ENCODE measurements around the gene RAPGEF4.

Gene RAPGEF4

DNA sequence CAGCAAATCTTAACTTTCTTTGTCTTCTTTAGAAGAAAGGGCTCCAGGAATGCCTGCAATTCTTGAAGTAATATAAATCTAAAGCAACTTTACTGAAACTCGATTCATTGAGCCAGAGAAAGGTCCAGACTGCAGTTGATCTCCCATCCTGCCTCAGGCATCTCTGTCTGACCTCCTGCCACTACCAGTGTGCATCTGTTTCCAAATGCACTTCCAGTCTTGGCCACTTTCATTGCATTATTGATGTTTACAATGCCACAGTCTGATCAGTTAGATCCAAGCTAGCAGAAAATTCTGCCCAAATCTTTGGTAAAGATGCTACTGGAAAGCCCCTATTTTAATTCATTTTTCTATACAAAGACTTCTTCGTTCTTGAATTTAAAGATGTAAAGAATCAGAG is 158.0 kb downstream of the RAPGEF4 start:
- TF ChIP-seq ZIC2 (tag by site-specific recombination; IDR thresholded peaks at IDR 0.05), result no peak
- TF ChIP-seq FEZF1 (tag by site-specific recombination; IDR thresholded peaks at IDR 0.05), result no peak
- no peak for TF ChIP-seq ZSCAN16 (tag by site-specific recombination; IDR thresholded peaks at IDR 0.05)
- TF ChIP-seq ZNF426 (tag by site-specific recombination; IDR thresholded peaks at IDR 0.05), result no peak
- TF ChIP-seq, protein P1, sequence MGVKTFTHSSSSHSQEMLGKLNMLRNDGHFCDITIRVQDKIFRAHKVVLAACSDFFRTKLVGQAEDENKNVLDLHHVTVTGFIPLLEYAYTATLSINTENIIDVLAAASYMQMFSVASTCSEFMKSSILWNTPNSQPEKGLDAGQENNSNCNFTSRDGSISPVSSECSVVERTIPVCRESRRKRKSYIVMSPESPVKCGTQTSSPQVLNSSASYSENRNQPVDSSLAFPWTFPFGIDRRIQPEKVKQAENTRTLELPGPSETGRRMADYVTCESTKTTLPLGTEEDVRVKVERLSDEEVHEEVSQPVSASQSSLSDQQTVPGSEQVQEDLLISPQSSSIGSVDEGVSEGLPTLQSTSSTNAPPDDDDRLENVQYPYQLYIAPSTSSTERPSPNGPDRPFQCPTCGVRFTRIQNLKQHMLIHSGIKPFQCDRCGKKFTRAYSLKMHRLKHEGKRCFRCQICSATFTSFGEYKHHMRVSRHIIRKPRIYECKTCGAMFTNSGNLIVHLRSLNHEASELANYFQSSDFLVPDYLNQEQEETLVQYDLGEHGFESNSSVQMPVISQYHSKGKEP (tag by site-specific recombination; IDR thresholded peaks at IDR 0.05), result no peak
- TF ChIP-seq ZNF112 (tag by site-specific recombination; IDR thresholded peaks at IDR 0.05), result no peak
- no peak for TF ChIP-seq KLF16 (tag by site-specific recombination; IDR thresholded peaks at IDR 0.05)
- TF ChIP-seq ZNF768 (tag by site-specific recombination; IDR thresholded peaks at IDR 0.05), result no peak
- TF ChIP-seq YY2 (tag by site-specific recombination; IDR thresholded peaks at IDR 0.05), result no peak
- TF ChIP-seq HOXA7 (CRISPR knock-in tag; IDR thresholded peaks at IDR 0.05; ENCODE audit: borderline replicate concordance), result no peak
- TF ChIP-seq, protein P2, sequence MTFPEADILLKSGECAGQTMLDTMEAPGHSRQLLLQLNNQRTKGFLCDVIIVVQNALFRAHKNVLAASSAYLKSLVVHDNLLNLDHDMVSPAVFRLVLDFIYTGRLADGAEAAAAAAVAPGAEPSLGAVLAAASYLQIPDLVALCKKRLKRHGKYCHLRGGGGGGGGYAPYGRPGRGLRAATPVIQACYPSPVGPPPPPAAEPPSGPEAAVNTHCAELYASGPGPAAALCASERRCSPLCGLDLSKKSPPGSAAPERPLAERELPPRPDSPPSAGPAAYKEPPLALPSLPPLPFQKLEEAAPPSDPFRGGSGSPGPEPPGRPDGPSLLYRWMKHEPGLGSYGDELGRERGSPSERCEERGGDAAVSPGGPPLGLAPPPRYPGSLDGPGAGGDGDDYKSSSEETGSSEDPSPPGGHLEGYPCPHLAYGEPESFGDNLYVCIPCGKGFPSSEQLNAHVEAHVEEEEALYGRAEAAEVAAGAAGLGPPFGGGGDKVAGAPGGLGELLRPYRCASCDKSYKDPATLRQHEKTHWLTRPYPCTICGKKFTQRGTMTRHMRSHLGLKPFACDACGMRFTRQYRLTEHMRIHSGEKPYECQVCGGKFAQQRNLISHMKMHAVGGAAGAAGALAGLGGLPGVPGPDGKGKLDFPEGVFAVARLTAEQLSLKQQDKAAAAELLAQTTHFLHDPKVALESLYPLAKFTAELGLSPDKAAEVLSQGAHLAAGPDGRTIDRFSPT (tag by site-specific recombination; IDR thresholded peaks at IDR 0.05), result no peak
- TF ChIP-seq ZNF660 (tag by site-specific recombination; IDR thresholded peaks at IDR 0.05), result no peak
- no peak for TF ChIP-seq ZNF624 (tag by site-specific recombination; IDR thresholded peaks at IDR 0.05)
- TF ChIP-seq, protein P3, sequence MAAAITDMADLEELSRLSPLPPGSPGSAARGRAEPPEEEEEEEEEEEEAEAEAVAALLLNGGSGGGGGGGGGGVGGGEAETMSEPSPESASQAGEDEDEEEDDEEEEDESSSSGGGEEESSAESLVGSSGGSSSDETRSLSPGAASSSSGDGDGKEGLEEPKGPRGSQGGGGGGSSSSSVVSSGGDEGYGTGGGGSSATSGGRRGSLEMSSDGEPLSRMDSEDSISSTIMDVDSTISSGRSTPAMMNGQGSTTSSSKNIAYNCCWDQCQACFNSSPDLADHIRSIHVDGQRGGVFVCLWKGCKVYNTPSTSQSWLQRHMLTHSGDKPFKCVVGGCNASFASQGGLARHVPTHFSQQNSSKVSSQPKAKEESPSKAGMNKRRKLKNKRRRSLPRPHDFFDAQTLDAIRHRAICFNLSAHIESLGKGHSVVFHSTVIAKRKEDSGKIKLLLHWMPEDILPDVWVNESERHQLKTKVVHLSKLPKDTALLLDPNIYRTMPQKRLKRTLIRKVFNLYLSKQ (tag by site-specific recombination; IDR thresholded peaks at IDR 0.05; ENCODE audit: borderline replicate concordance), result no peak
- TF ChIP-seq ZNF658 (tag by site-specific recombination; IDR thresholded peaks at IDR 0.05), result no peak
- TF ChIP-seq ZNF544 (tag by site-specific recombination; IDR thresholded peaks at IDR 0.05), result no peak
- no peak for TF ChIP-seq ZNF704 (tag by site-specific recombination; IDR thresholded peaks at IDR 0.05)
- no peak for TF ChIP-seq KLF7 (tag by site-specific recombination; IDR thresholded peaks at IDR 0.05; ENCODE audit: borderline replicate concordance)
- no peak for TF ChIP-seq ZNF843 (tag by site-specific recombination; IDR thresholded peaks at IDR 0.05)
- Histone ChIP-seq H3K4me1 (ENCODE audit: control insufficient read depth, insufficient read depth, low read length) (peaks cover 4% of the 10 kb centered on the region), H3K4me3 (ENCODE audit: low read depth, low read length) (no peak overlapping the region), H3K27ac (ENCODE audit: extremely low read depth, low read depth, low read length) (no peak overlapping the region), H3K36me3 (ENCODE audit: control insufficient read depth in 2 of 2, insufficient read depth in 1 of 2, low read length in 2 of 2) (no peaks in the 10 kb centered on the region), H3K9me3 (ENCODE audit: control insufficient read depth, insufficient read depth, low read depth, low read length) (no peaks in the 10 kb centered on the region)
- POLR2A ChIA-PET, result no interaction called here
- CTCF ChIA-PET, result interaction anchor here (0.6 kb wide), 1 partner anchor 90 kb away, joined by 3 read pairs; no protein-coding TSS in a partner anchor

DNA sequence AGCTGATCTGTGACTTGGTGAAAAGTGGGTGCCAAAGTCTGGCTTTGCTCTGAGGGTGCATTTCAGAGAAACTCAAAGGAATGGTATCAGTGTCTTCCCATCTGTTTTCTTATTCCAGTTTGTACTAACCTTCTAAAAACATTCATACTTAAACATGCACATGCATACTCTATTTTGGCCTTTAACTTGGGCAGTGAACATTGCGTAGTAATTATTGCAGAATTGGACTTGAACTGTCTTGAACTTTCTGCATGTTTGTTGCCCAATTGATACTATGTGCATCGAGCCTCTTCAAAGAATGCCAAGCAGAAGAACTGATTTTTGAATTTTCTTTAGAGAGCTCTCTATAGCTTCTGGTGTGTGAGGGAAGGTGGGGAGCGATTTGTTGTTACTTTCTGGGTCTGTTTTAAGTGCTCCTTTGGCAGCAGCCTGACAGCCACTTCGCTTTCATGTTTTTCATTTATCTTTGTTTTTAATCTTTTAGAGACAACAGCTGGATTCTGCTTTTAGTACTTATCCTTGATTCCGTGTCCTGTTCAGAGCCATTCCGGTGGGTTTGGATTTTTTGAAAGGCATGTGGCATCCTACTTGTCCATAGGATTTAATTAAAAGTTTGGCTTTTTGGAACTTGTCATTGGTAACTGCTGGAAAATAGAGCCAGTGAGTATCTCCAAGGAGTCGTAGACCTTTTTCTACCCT is 159.2 kb downstream of the RAPGEF4 start:
- Histone ChIP-seq H3K36me3 (ENCODE audit: control insufficient read depth in 2 of 2, insufficient read depth in 1 of 2, low read length in 2 of 2) (no peaks in the 10 kb centered on the region), H3K4me1 (ENCODE audit: control insufficient read depth, insufficient read depth, low read length) (no peaks in the 10 kb centered on the region; the same call in 1 of the 2 replicates), H3K4me3 (ENCODE audit: low read depth, low read length) (no peak overlapping the region), H3K9me3 (ENCODE audit: control insufficient read depth, insufficient read depth, low read depth, low read length) (no peaks in the 10 kb centered on the region), H3K27ac (ENCODE audit: extremely low read depth, low read depth, low read length) (no peak overlapping the region)
- TF ChIP-seq ZFHX2 (tag by site-specific recombination; conservative IDR thresholded peaks at IDR 0.05), result no peak
- TF ChIP-seq ZBTB48 (tag by site-specific recombination; IDR thresholded peaks at IDR 0.05), result no peak
- ChIA-PET CTCF (interaction anchor here (0.5 to 0.9 kb wide), 4 partner anchors 11 to 80 kb away, joined by 3 read pairs; no protein-coding TSS in a partner anchor), POLR2A (no interaction called here)
